DOHH2 (cell line): ENCODE data around the gene PCDHB13.
"Not testable (repeated sequence)": the region's sequence is repeated elsewhere in the genome, so short reads cannot be mapped to it uniquely, and the experiment has no call there.

Experiments
- CTCF ChIP-seq: fragments of 200-600 bp; sonication (generic); IDR thresholded peaks from one replicate; pipeline ENCODE4 v1.5.1; 2014; ENCODE audit warnings: antibody characterized with exemption, mild to moderate bottlenecking, low read depth, low read length; ENCODE audit not compliant: poor library complexity, severe bottlenecking
- EZH2phosphoT487 ChIP-seq: fragments of 200-600 bp; sonication (generic); IDR thresholded peaks from 2 replicates; pipeline ENCODE4 v1.6.1; 2017; ENCODE audit warnings: borderline replicate concordance, mild to moderate bottlenecking, antibody characterized with exemption, low read length, moderate library complexity, mixed read lengths

DNA sequence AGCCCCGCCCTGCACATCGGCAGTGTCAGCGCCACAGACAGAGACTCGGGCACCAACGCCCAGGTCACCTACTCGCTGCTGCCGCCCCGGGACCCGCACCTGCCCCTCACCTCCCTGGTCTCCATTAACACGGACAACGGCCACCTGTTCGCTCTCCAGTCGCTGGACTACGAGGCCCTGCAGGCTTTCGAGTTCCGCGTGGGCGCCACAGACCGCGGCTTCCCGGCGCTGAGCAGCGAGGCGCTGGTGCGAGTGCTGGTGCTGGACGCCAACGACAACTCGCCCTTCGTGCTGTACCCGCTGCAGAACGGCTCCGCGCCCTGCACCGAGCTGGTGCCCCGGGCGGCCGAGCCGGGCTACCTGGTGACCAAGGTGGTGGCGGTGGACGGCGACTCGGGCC lies 33.3 kb downstream of the PCDHB13 start:
- TF ChIP-seq CTCF, EZH2phosphoT487: not testable (repeated sequence)
